Measurements from ENCODE around the gene FGFR3. TPM values are rescaled to one million over a fixed set of nuclear protein-coding genes. Genes with fewer than 3 reads are reported as not detected.

Gene FGFR3
- total and polyA plus RNA-seq, 2 of the 8 experiments (the other 6 are each of a cell fraction or from before 2014, with no cell fraction given): 9.0 to 19.5 TPM

DNA sequence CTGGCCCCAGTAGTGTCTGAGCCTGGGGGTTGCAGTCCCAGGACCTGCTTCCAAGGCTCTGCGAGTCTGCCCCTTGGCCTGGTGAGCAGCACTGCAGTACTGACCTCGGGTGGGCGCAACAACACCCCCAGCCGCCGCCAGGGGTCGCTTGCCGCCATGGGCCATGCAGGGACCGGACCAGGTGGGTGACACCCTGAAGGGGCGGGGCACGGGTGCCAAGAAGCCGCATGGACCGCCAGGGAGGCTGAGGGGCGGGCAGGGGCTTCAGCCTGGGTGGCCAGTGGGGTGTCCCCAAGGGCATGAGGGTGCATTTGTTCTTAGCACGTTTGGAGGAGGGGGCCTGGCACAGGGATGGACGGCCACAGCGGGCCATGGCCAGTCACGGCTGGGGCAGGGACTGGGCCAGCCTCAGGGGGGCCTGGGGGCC is 46.8 kb upstream of the FGFR3 start (continued):
- TF ChIP-seq TEAD4 (IDR thresholded peaks at IDR 0.05; ENCODE audit: low read depth, low read length) (0 out of 2 replicates have a peak, but pooled peaks have one; percentile 4), POU5F1 (IDR thresholded peaks at IDR 0.05; ENCODE audit: low read depth, low read length) (no peak), E2F6 (IDR thresholded peaks at IDR 0.05) (no peak), CREB1 (IDR thresholded peaks at IDR 0.05) (peak; percentile 59; the same call in 1 of the 2 replicates), YY1 (IDR thresholded peaks at IDR 0.05; ENCODE audit: low read depth, low read length) (0 out of 2 replicates have a peak, but pooled peaks have one; percentile 16), CBX8 (IDR thresholded peaks at IDR 0.05; ENCODE audit: borderline replicate concordance, low read depth, low read length) (no peak), SIN3A (conservative IDR thresholded peaks at IDR 0.05 in 1 of 2, IDR thresholded peaks at IDR 0.05 in 1 of 2; ENCODE audit: low read depth in 1 of 2, low read length in 2 of 2) (peak; percentile 34 to 77; a peak in 2 of 4 replicates), JUN (IDR thresholded peaks at IDR 0.05; ENCODE audit: low read depth, low read length) (no peak), SRF (IDR thresholded peaks at IDR 0.05; ENCODE audit: low read depth, low read length) (0 out of 2 replicates have a peak, but pooled peaks have one; percentile 15)

Data from H1 (cell line).